A549 (cell line): ENCODE results near the gene TSPO2. TPM values are rescaled to one million over a fixed set of nuclear protein-coding genes. Genes with fewer than 3 reads are reported as not detected.

Experiments
- ATAC-seq, 2 experiments: fragments of 200-7000 bp in 1 of 2; fragments of >200 bp in 1 of 2; cut with Nextera tagmentation in 1 of 2; cut with Tn5 transposase in 1 of 2; 3 replicates each; pipeline versions ENCODE4 v1.8.0 to v1.9.1; 2018 to 2020; ENCODE audit warnings: mild to moderate bottlenecking in 1 of 2, moderate library complexity in 1 of 2
- CTCF ChIA-PET: fragments of 300-600 bp; sonication (Branson Sonifier 250); formaldehyde crosslinking; extraction: SDS; loops from one replicate; lab custom pipeline; 2021; ENCODE audit warnings: antibody characterized with exemption, inconsistent platforms; lab: Yijun Ruan, JAX
- POLR2A ChIA-PET: fragments of 350-600 bp; formaldehyde crosslinking; extraction: SDS; loops from one replicate; lab custom pipeline; 2021; ENCODE audit warnings: antibody characterized with exemption, inconsistent platforms; lab: Yijun Ruan, JAX
- DNase-seq, 2 experiments: peaks; one replicate each; pipeline versions ENCODE4 v3.0.0 to v3.0.0-alpha.2; 2011 to 2016; ENCODE audit warnings: low read depth in 1 of 2, low spot score in 1 of 2
- FAIRE-seq: peaks from 2 replicates; lab custom pipeline; 2011; peaks lifted over from hg19 to GRCh38; lab: Jason Lieb, UNC
- H3K27ac ChIP-seq, 2 experiments: fragments of >200 bp; sonication (Bioruptor Twin); formaldehyde crosslinking; 3 replicates each; pipeline ENCODE4 v1.5.1; 2016 to 2017
- H3K4me1 ChIP-seq: fragments of >200 bp; sonication (Bioruptor Twin); formaldehyde crosslinking; 3 replicates; pipeline ENCODE4 v1.6.1; 2016
- H3K4me2 ChIP-seq: fragments of >200 bp; sonication (Bioruptor Twin); formaldehyde crosslinking; 3 replicates; pipeline ENCODE4 v1.6.1; 2016
- H3K4me3 ChIP-seq: fragments of >200 bp; sonication (Bioruptor Twin); formaldehyde crosslinking; 3 replicates; pipeline ENCODE4 v1.5.1; 2016
- H3K9me3 ChIP-seq: fragments of >200 bp; sonication (Bioruptor Twin); formaldehyde crosslinking; 3 replicates; pipeline ENCODE4 v1.6.1; 2016
- CBX2 ChIP-seq: fragments of 200-600 bp; sonication (generic); IDR thresholded peaks from 2 replicates; pipeline ENCODE4 v1.6.1; 2016; ENCODE audit warnings: low read depth, mild to moderate bottlenecking, borderline replicate concordance
- CBX8 ChIP-seq: fragments of 200-600 bp; sonication (generic); IDR thresholded peaks from 2 replicates; pipeline ENCODE4 v1.6.1; 2016
- CHD4 ChIP-seq: fragments of 200-600 bp; sonication (generic); IDR thresholded peaks from 2 replicates; pipeline ENCODE4 v1.6.1; 2016; ENCODE audit warnings: antibody characterized with exemption, mild to moderate bottlenecking, borderline replicate concordance
- CTCF ChIP-seq: fragments of >200 bp; sonication (Bioruptor Twin); formaldehyde crosslinking; IDR thresholded peaks from 3 replicates; pipeline ENCODE4 v1.5.1; 2016
- ESRRA ChIP-seq: fragments of 150-350 bp; IDR thresholded peaks from 2 replicates; pipeline ENCODE4 v1.6.1; 2014; ENCODE audit warnings: mild to moderate bottlenecking, low read length, borderline replicate concordance
- FOSB ChIP-seq: fragments of 250-450 bp; sonication (Bioruptor Pico); IDR thresholded peaks from 2 replicates; pipeline ENCODE4 v1.5.0; 2020; ENCODE audit warnings: mild to moderate bottlenecking, moderate library complexity
- FOXS1 ChIP-seq: fragments of 250-450 bp; sonication (Bioruptor Pico); IDR thresholded peaks from 2 replicates; pipeline ENCODE4 v1.5.0; 2020; ENCODE audit warnings: mild to moderate bottlenecking, moderate library complexity
- GATA3 ChIP-seq: IDR thresholded peaks from 2 replicates; pipeline ENCODE4 v1.6.1; 2012; ENCODE audit warnings: borderline replicate concordance
- HMGXB4 ChIP-seq: fragments of 250-450 bp; sonication (Bioruptor Pico); IDR thresholded peaks from 2 replicates; pipeline ENCODE4 v1.5.0; 2021; ENCODE audit warnings: mild to moderate bottlenecking, moderate library complexity, borderline replicate concordance
- HOXA7 ChIP-seq: fragments of 250-450 bp; sonication (Bioruptor Pico); IDR thresholded peaks from 2 replicates; pipeline ENCODE4 v1.5.0; 2020; ENCODE audit warnings: mild to moderate bottlenecking, moderate library complexity
- JUN ChIP-seq, 2 experiments: fragments of >200 bp; sonication (Bioruptor Twin); formaldehyde crosslinking; IDR thresholded peaks; 2 replicates in 1 of 2; 3 replicates in 1 of 2; pipeline ENCODE4 v1.6.1; 2016 to 2017
- MAFK ChIP-seq: fragments of 450-650 bp; IDR thresholded peaks from 2 replicates; pipeline ENCODE4 v1.6.1; 2014; ENCODE audit not compliant: partially characterized antibody
- NFE2L2 ChIP-seq: fragments of 150-350 bp; conservative IDR thresholded peaks from 2 replicates; pipeline ENCODE4 v1.6.1; 2014; ENCODE audit warnings: low read length
- NPAS2 ChIP-seq: fragments of 250-450 bp; sonication (Bioruptor Pico); IDR thresholded peaks from 2 replicates; pipeline ENCODE4 v1.8.0; 2022; ENCODE audit warnings: mild to moderate bottlenecking, moderate library complexity, borderline replicate concordance
- NR3C1 ChIP-seq: fragments of >200 bp; sonication (Bioruptor Twin); formaldehyde crosslinking; IDR thresholded peaks from 3 replicates; pipeline ENCODE4 v1.6.1; 2017
- PBX3 ChIP-seq: IDR thresholded peaks from 2 replicates; pipeline ENCODE4 v1.6.1; 2012
- POLR2AphosphoS2 ChIP-seq: conservative IDR thresholded peaks from 2 replicates; pipeline ENCODE4 v1.6.1; 2012; ENCODE audit warnings: low read length, improper control_type of control experiment, inconsistent platforms
- RFX5 ChIP-seq: fragments of 450-650 bp; IDR thresholded peaks from 2 replicates; pipeline ENCODE4 v1.7.1; 2014; ENCODE audit warnings: antibody characterized with exemption, mild to moderate bottlenecking, moderate library complexity
- RNF2 ChIP-seq: fragments of 200-600 bp; sonication (generic); IDR thresholded peaks from 2 replicates; pipeline ENCODE4 v1.6.1; 2016; ENCODE audit warnings: low read depth, mild to moderate bottlenecking, antibody characterized with exemption, moderate library complexity, borderline replicate concordance
- SMC3 ChIP-seq: fragments of >200 bp; sonication (Bioruptor Twin); formaldehyde crosslinking; IDR thresholded peaks from 3 replicates; pipeline ENCODE4 v1.6.1; 2018; ENCODE audit warnings: inconsistent platforms
- TFCP2L1 ChIP-seq: fragments of 250-450 bp; sonication (Bioruptor Pico); IDR thresholded peaks from 2 replicates; pipeline ENCODE4 v1.5.0; 2021; ENCODE audit warnings: mild to moderate bottlenecking
- USF2 ChIP-seq: fragments of 450-650 bp; IDR thresholded peaks from 2 replicates; pipeline ENCODE4 v1.6.1; 2014; ENCODE audit warnings: antibody characterized with exemption
- ZNF302 ChIP-seq: fragments of 250-450 bp; sonication (Bioruptor Pico); IDR thresholded peaks from 2 replicates; pipeline ENCODE4 v1.9.0; 2021; ENCODE audit warnings: inconsistent platforms, mild to moderate bottlenecking, moderate library complexity
- WGBS: methylation state at CpG from one replicate; pipeline ENCODE4 v1.1.6; 2017; ENCODE audit errors: missing lambda C conversion rate; 5-methylcytosine and 5-hydroxymethylcytosine counted together
- polyA plus RNA-seq, 4 experiments: library from polyadenylated mRNA; depleted of rRNA in 3 of 4; stranded (reverse); fragments of >200 nt; fragmentation: RNase III in 1 of 4; extraction: RNeasy Plus Mini Kit Qiagen cat#74134 plus additional on column Dnase treatment in 1 of 4; gene quantifications; 2 replicates in 3 of 4; 3 replicates in 1 of 4; pipeline ENCODE4 v1.2.3, GENCODE V29; 2011 to 2017
- TF ChIP-seq, protein P1 (sequence below): fragments of 250-450 bp; sonication (Bioruptor Pico); IDR thresholded peaks from 2 replicates; pipeline ENCODE4 v1.5.0; 2020; ENCODE audit warnings: low read depth, mild to moderate bottlenecking, moderate library complexity
- TF ChIP-seq, protein P2 (sequence below): fragments of >200 bp; sonication (Bioruptor Twin); formaldehyde crosslinking; IDR thresholded peaks from 3 replicates; pipeline ENCODE4 v1.6.1; 2016
- TF ChIP-seq, protein P3 (sequence below): fragments of 200-600 bp; sonication (generic); IDR thresholded peaks from 2 replicates; pipeline ENCODE4 v1.6.1; 2016; ENCODE audit warnings: antibody characterized with exemption, mild to moderate bottlenecking, moderate library complexity

Gene TSPO2
- polyA plus RNA-seq, 2 of the 4 experiments (the other 2 are of a cell fraction) = not detected

GRCh38 chr6:41080621-41081020 is 38.4 kb downstream of the TSPO2 start:
- ChIA-PET POLR2A (no interaction called here), CTCF (no interaction called here)
- no peak for ATAC-seq
- Histone ChIP-seq H3K9me3 (no peaks in the 10 kb centered on the region), H3K4me3 (no peak overlapping the region), H3K4me2 (no peak overlapping the region), H3K27ac (no peak overlapping the region), H3K4me1 (peaks cover 3% of the 10 kb centered on the region; the same call in 2 of the 3 replicates)
- 93% methylated on average over 2 of the region's 2 CpGs for WGBS
- no peak for FAIRE-seq
- TF ChIP-seq, protein P1, sequence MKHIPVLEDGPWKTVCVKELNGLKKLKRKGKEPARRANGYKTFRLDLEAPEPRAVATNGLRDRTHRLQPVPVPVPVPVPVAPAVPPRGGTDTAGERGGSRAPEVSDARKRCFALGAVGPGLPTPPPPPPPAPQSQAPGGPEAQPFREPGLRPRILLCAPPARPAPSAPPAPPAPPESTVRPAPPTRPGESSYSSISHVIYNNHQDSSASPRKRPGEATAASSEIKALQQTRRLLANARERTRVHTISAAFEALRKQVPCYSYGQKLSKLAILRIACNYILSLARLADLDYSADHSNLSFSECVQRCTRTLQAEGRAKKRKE (CRISPR knock-in tag) = no peak
- TF ChIP-seq HOXA7 (CRISPR knock-in tag) (no peak), ZNF302 (CRISPR knock-in tag) (no peak), CTCF (no peak), POLR2AphosphoS2 (no peak), CBX8 (no peak), TFCP2L1 (CRISPR knock-in tag) (no peak), FOSB (CRISPR knock-in tag) (no peak), ESRRA (no peak), HMGXB4 (CRISPR knock-in tag) (no peak), GATA3 (no peak), USF2 (no peak), NPAS2 (CRISPR knock-in tag) (no peak)
- TF ChIP-seq, protein P2, sequence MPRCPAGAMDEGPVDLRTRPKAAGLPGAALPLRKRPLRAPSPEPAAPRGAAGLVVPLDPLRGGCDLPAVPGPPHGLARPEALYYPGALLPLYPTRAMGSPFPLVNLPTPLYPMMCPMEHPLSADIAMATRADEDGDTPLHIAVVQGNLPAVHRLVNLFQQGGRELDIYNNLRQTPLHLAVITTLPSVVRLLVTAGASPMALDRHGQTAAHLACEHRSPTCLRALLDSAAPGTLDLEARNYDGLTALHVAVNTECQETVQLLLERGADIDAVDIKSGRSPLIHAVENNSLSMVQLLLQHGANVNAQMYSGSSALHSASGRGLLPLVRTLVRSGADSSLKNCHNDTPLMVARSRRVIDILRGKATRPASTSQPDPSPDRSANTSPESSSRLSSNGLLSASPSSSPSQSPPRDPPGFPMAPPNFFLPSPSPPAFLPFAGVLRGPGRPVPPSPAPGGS = no peak
- no peak for DNase-seq

DNA sequence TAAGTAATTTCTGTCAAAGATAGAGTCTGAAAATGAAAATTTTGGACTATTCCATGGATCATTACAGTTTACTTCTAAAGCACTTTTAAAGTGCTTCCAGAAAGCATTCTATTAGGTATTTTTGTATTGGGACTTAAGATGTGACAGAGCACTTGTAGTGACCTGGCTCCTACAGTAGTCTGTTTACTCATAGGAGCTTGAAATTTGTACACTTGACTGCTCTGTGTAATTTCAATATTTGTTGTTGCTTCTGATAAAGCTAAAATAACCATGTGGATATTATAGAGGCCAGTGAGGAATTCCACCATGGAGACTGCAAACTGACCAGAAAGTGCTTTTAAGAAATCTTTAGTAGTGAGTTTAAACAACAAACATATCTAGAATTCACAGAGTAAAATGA is 40.8 kb downstream of the TSPO2 start:
- CTCF ChIA-PET = interaction anchor here (0.6 kb wide), 1 partner anchor 328 kb away, joined by 5 read pairs; no protein-coding TSS in a partner anchor
- H3K9me3 ChIP-seq = no peaks in the 10 kb centered on the region
- no peak for DNase-seq
- POLR2A ChIA-PET = no interaction called here
- no peak overlapping the region for H3K4me2 ChIP-seq
- ATAC-seq = no peak
- H3K4me3 ChIP-seq = no peak overlapping the region
- H3K27ac ChIP-seq = no peak overlapping the region
- no peak for FAIRE-seq
- no peaks in the 10 kb centered on the region for H3K4me1 ChIP-seq
- no peak for TF ChIP-seq CHD4
- TF ChIP-seq FOXS1 (CRISPR knock-in tag) = no peak
- TF ChIP-seq FOSB (CRISPR knock-in tag) = no peak
- TF ChIP-seq NPAS2 (CRISPR knock-in tag) = no peak
- no peak for TF ChIP-seq JUN (IDR thresholded peaks at IDR 0.05)
- no peak for TF ChIP-seq RNF2
- no peak for TF ChIP-seq SMC3
- TF ChIP-seq, protein P3, sequence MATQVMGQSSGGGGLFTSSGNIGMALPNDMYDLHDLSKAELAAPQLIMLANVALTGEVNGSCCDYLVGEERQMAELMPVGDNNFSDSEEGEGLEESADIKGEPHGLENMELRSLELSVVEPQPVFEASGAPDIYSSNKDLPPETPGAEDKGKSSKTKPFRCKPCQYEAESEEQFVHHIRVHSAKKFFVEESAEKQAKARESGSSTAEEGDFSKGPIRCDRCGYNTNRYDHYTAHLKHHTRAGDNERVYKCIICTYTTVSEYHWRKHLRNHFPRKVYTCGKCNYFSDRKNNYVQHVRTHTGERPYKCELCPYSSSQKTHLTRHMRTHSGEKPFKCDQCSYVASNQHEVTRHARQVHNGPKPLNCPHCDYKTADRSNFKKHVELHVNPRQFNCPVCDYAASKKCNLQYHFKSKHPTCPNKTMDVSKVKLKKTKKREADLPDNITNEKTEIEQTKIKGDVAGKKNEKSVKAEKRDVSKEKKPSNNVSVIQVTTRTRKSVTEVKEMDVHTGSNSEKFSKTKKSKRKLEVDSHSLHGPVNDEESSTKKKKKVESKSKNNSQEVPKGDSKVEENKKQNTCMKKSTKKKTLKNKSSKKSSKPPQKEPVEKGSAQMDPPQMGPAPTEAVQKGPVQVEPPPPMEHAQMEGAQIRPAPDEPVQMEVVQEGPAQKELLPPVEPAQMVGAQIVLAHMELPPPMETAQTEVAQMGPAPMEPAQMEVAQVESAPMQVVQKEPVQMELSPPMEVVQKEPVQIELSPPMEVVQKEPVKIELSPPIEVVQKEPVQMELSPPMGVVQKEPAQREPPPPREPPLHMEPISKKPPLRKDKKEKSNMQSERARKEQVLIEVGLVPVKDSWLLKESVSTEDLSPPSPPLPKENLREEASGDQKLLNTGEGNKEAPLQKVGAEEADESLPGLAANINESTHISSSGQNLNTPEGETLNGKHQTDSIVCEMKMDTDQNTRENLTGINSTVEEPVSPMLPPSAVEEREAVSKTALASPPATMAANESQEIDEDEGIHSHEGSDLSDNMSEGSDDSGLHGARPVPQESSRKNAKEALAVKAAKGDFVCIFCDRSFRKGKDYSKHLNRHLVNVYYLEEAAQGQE = no peak
- no peak for TF ChIP-seq NFE2L2
- TF ChIP-seq MAFK = no peak
- no peak for TF ChIP-seq CBX2
- no peak for TF ChIP-seq RFX5
- no peak for TF ChIP-seq TFCP2L1 (CRISPR knock-in tag)
- TF ChIP-seq USF2 = no peak
- no peak for TF ChIP-seq NR3C1
- TF ChIP-seq PBX3 = no peak
